HepG2 (cell line): Measurements from ENCODE around the gene TEDC1. TPM values are rescaled to one million over a fixed set of nuclear protein-coding genes. Genes with fewer than 3 reads are reported as not detected.
A peak's percentile ranks its signal among the peaks of the same experiment; 100 is the strongest.

Experiments
- ATAC-seq: fragments of 200-7000 bp; cut with Tn5 transposase; 3 replicates; pipeline ENCODE4 v1.9.1; 2020; ENCODE audit warnings: mild to moderate bottlenecking, moderate library complexity
- BruUV-seq: library from RNA; stranded (reverse); fragments of 400-500 nt; replicated peaks from 2 replicates; lab custom pipeline; 2021; lab: Mats Ljungman, UMichigan
- CTCF ChIA-PET: fragments of 300-600 bp; formaldehyde crosslinking; extraction: SDS; loops from one replicate; lab custom pipeline; 2021; ENCODE audit warnings: low total read pairs, inconsistent platforms, low intra/inter-chr PET ratio; lab: Yijun Ruan, JAX
- POLR2A ChIA-PET: fragments of 350-600 bp; sonication (Branson Sonifier 250); formaldehyde crosslinking; loops from one replicate; lab custom pipeline; 2020; ENCODE audit warnings: antibody characterized with exemption, inconsistent platforms; lab: Yijun Ruan, JAX
- DNase-seq: peaks from one replicate; pipeline ENCODE4 v3.0.0-alpha.2; 2015; ENCODE audit warnings: low spot score
- FAIRE-seq: peaks from 3 replicates; lab custom pipeline; 2011; peaks lifted over from hg19 to GRCh38; lab: Jason Lieb, UNC
- H2AFZ ChIP-seq: one replicate; pipeline ENCODE4 v1.6.1; 2011; ENCODE audit warnings: low read length, inconsistent platforms
- H3K27ac ChIP-seq: fragments of 300-600 bp; 3 replicates; pipeline ENCODE4 v1.8.0; 2011; ENCODE audit warnings: mixed run types, mild to moderate bottlenecking, mixed read lengths, low read length, inconsistent platforms; ENCODE audit not compliant: insufficient read depth; ENCODE audit errors: extremely low read length
- H3K27me3 ChIP-seq, 2 experiments: fragments of 200-600 bp in 1 of 2; 2 replicates in 1 of 2; 3 replicates in 1 of 2; pipeline versions ENCODE4 v1.6.0 to v1.8.0; 2011; ENCODE audit warnings: low read length in 2 of 2, mild to moderate bottlenecking in 2 of 2, moderate library complexity in 2 of 2, inconsistent platforms in 1 of 2; ENCODE audit not compliant: insufficient read depth in 2 of 2, control insufficient read depth in 1 of 2
- H3K36me3 ChIP-seq, 2 experiments: fragments of 200-600 bp in 1 of 2; replicated peaks in 1 of 2; 2 replicates in 1 of 2; 3 replicates in 1 of 2; pipeline versions ENCODE4 v1.5.1 to v1.8.0; 2011; ENCODE audit warnings: low read length in 2 of 2, inconsistent platforms in 1 of 2; ENCODE audit not compliant: insufficient read depth in 2 of 2, control insufficient read depth in 1 of 2
- H3K4me1 ChIP-seq: 2 replicates; pipeline ENCODE4 v1.5.1; 2012; ENCODE audit warnings: low read length, inconsistent platforms; ENCODE audit not compliant: insufficient read depth
- H3K4me2 ChIP-seq: 2 replicates; pipeline ENCODE4 v1.6.0; 2011; ENCODE audit warnings: low read depth, low read length, inconsistent platforms
- H3K4me3 ChIP-seq, 3 experiments: fragments of 200-600 bp in 1 of 3; sonication (generic), shearing (Covaris generic) in 1 of 3; replicated peaks in 1 of 3; 2 replicates each; pipeline ENCODE4 v1.5.1; 2011 to 2016; ENCODE audit warnings: low read length in 3 of 3, inconsistent platforms in 2 of 3, low read depth in 2 of 3, mild to moderate bottlenecking in 2 of 3, control low read depth in 1 of 3, mixed read lengths in 1 of 3; ENCODE audit not compliant: insufficient read depth in 1 of 3
- H3K79me2 ChIP-seq: one replicate; pipeline ENCODE4 v1.6.1; 2011; ENCODE audit warnings: low read length, inconsistent platforms; ENCODE audit not compliant: insufficient read depth
- H3K9ac ChIP-seq: 2 replicates; pipeline ENCODE4 v1.6.0; 2011; ENCODE audit warnings: mild to moderate bottlenecking, low read depth, low read length, inconsistent platforms; ENCODE audit not compliant: insufficient read depth
- H3K9me3 ChIP-seq: 2 replicates; pipeline ENCODE4 v1.5.1; 2012; ENCODE audit warnings: mild to moderate bottlenecking, low read length
- H4K20me1 ChIP-seq: 2 replicates; pipeline ENCODE4 v1.6.0; 2011; ENCODE audit warnings: inconsistent platforms, mild to moderate bottlenecking, low read length, moderate library complexity; ENCODE audit not compliant: insufficient read depth
- AGO2 ChIP-seq: fragments of 200-400 bp; formaldehyde crosslinking; optimal IDR thresholded peaks from 2 replicates; pipeline ENCODE3; 2017; ENCODE audit warnings: mild to moderate bottlenecking, low read depth, low read length, moderate library complexity
- GTF2F1 ChIP-seq: fragments of 150-350 bp; IDR thresholded peaks from 2 replicates; pipeline ENCODE4 v1.6.1; 2014; ENCODE audit warnings: low read length
- NKX3-1 ChIP-seq: sonication (generic); formaldehyde crosslinking; IDR thresholded peaks from 2 replicates; pipeline ENCODE4 v1.5.0; 2020; ENCODE audit warnings: missing genetic modification reagents
- NONO ChIP-seq, 2 experiments: fragments of 450-650 bp in 1 of 2; sonication (generic) in 1 of 2; formaldehyde crosslinking in 1 of 2; IDR thresholded peaks in 1 of 2; conservative IDR thresholded peaks in 1 of 2; 2 replicates each; pipeline versions ENCODE4 v1.6.1 to v1.8.0; 2017 to 2022; ENCODE audit warnings: mild to moderate bottlenecking in 1 of 2, missing genetic modification reagents in 1 of 2, moderate library complexity in 1 of 2
- RARG ChIP-seq: sonication (generic); formaldehyde crosslinking; IDR thresholded peaks from 2 replicates; pipeline ENCODE4 v1.4.0; 2020; ENCODE audit warnings: low read depth, mild to moderate bottlenecking, missing genetic modification reagents
- TOE1 ChIP-seq: sonication (generic); formaldehyde crosslinking; IDR thresholded peaks from 2 replicates; pipeline ENCODE4 v1.4.0; 2020; ENCODE audit warnings: mild to moderate bottlenecking, missing genetic modification reagents
- ZFP36 ChIP-seq: fragments of 150-350 bp; IDR thresholded peaks from 2 replicates; pipeline ENCODE4 v1.6.1; 2018; ENCODE audit warnings: borderline replicate concordance, low read length, low read depth; ENCODE audit not compliant: partially characterized antibody
- ZNF205 ChIP-seq: IDR thresholded peaks from 2 replicates; pipeline ENCODE4 v1.6.1; 2018; ENCODE audit warnings: missing biosample characterization, missing genetic modification reagents
- ZNF292 ChIP-seq: sonication (generic); formaldehyde crosslinking; IDR thresholded peaks from 2 replicates; pipeline ENCODE4 v1.8.1; 2022; ENCODE audit warnings: mild to moderate bottlenecking, low read depth, missing genetic modification reagents, borderline replicate concordance
- ZNF674 ChIP-seq: sonication (generic); formaldehyde crosslinking; IDR thresholded peaks from 2 replicates; pipeline ENCODE4 v1.5.0; 2020; ENCODE audit warnings: low read depth, mild to moderate bottlenecking, missing genetic modification reagents
- ZNF775 ChIP-seq: sonication (generic); formaldehyde crosslinking; IDR thresholded peaks from 2 replicates; pipeline ENCODE4 v1.4.0; 2020; ENCODE audit warnings: missing genetic modification reagents, mild to moderate bottlenecking, moderate library complexity, borderline replicate concordance
- ZNF781 ChIP-seq: sonication (generic); formaldehyde crosslinking; IDR thresholded peaks from 2 replicates; pipeline ENCODE4 v1.5.1; 2020; ENCODE audit warnings: borderline replicate concordance, mild to moderate bottlenecking, missing genetic modification reagents; ENCODE audit errors: not compliant biosample characterization
- ZNF788 ChIP-seq: sonication (generic); formaldehyde crosslinking; IDR thresholded peaks from 2 replicates; pipeline ENCODE4 v1.5.0; 2020; ENCODE audit warnings: mild to moderate bottlenecking, missing genetic modification reagents, borderline replicate concordance
- WGBS: methylation state at CpG from one replicate; pipeline ENCODE4 v1.1.6; 2017; ENCODE audit warnings: low lambda C conversion rate; 5-methylcytosine and 5-hydroxymethylcytosine counted together
- in situ Hi-C: cut with HindIII; loops from 2 replicates; pipeline ENCODE4 v1.10.0; 2017; ENCODE audit warnings: low pct_unique_long_range_greater_than_20kb; ENCODE audit not compliant: extremely low pct_ligation_motif_present
- intact Hi-C: fragments of 100-400 bp; cut with micrococcal nuclease; formaldehyde crosslinking; loops from one replicate; pipeline ENCODE4 v1.10.0; 2022; ENCODE audit not compliant: unreplicated experiment
- polyA plus RNA-seq, 8 experiments: library from polyadenylated mRNA; depleted of rRNA in 3 of 8; stranded (reverse) in 7 of 8; unstranded in 1 of 8; fragments of >200 nt; fragmentation: Illumina TruSeq in 4 of 8; extraction: Trizol in 4 of 8; gene quantifications; 2 replicates each; pipeline versions ENCODE4 v1.2.1 to v1.2.3, GENCODE V29; 2011 to 2016; ENCODE audit warnings: low read depth in 4 of 8, missing spikeins in 1 of 8, mixed read lengths in 1 of 8; ENCODE audit not compliant: insufficient read depth in 1 of 8
- total RNA-seq, 5 experiments: library from RNA; depleted of rRNA; stranded (reverse); fragments of >200 nt; fragmentation: Illumina TruSeq; extraction: Trizol; gene quantifications; 2 replicates each; pipeline ENCODE4 v1.2.3, GENCODE V29; 2016; ENCODE audit warnings: low read depth in 1 of 5
- TF ChIP-seq, protein P1 (sequence below): sonication (generic); formaldehyde crosslinking; IDR thresholded peaks from 2 replicates; pipeline ENCODE4 v1.8.1; 2023; ENCODE audit warnings: missing genetic modification reagents, mild to moderate bottlenecking, borderline replicate concordance
- TF ChIP-seq, protein P2 (sequence below): sonication (generic); formaldehyde crosslinking; IDR thresholded peaks from 2 replicates; pipeline ENCODE4 v1.5.1; 2020; ENCODE audit warnings: mild to moderate bottlenecking, missing genetic modification reagents, borderline replicate concordance

TEDC1 gene
- total and polyA plus RNA-seq, 2 of the 13 experiments (the other 11 are each of a cell fraction or from before 2014, with no cell fraction given) = 5.7 to 27.4 TPM

DNA sequence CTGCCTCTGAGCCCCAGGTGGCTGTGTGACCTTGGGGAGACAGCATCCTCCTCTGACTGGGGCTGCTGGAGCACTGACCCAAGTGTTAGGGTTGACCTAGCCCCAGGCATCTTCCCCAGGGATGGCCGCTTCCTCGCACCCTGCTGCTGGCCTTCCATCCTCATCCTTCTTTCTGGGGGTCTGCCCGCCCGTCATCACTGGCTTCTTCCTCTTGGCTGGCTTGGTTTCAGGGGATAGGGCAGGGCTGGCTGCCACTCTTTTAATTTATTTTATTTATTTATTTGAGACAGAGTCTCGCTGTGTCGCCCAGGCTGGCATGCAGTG, 3.5 kb downstream of the TEDC1 start:
- 97% methylated on average over 5 of the region's 6 CpGs for WGBS
- Histone ChIP-seq H3K4me3 (peak overlapping the region in 1 of 3 experiments; percentile 73; a peak in 1 of 6 replicates), H3K9me3 (no peaks in the 10 kb centered on the region), H3K9ac (0 out of 2 replicates have a peak overlapping the region, but pooled peaks have one; percentile 10), H3K79me2 (peaks cover 23% of the 10 kb centered on the region), H3K4me1 (peaks cover 68% of the 10 kb centered on the region), H3K4me2 (peak overlapping the region; percentile 96), H3K27ac (no peak overlapping the region), H3K27me3 (no peaks in the 10 kb centered on the region; a peak in 1 of 5 replicates), H2AFZ (no peak overlapping the region), H3K36me3 (peaks cover 0 to 3% of the 10 kb centered on the region in 2 experiments; a peak in 1 of 5 replicates), H4K20me1 (no peaks in the 10 kb centered on the region)
- POLR2A ChIA-PET = no interaction called here
- BruUV-seq = TSS peak; percentile 52
- in situ Hi-C loops = no loop called here
- ATAC-seq (no peak), DNase-seq (no peak), FAIRE-seq (no peak)
- CTCF ChIA-PET = no interaction called here
- TF ChIP-seq AGO2 (peak; percentile 63), TOE1 (CRISPR knock-in tag) (no peak)
- TF ChIP-seq, protein P1, sequence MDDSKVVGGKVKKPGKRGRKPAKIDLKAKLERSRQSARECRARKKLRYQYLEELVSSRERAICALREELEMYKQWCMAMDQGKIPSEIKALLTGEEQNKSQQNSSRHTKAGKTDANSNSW (CRISPR knock-in tag) = no peak
- intact Hi-C loops = loop anchor here (10.0 kb wide), 1 partner anchor 180 kb away; the partner anchor contains the start of gene PACS2

DNA sequence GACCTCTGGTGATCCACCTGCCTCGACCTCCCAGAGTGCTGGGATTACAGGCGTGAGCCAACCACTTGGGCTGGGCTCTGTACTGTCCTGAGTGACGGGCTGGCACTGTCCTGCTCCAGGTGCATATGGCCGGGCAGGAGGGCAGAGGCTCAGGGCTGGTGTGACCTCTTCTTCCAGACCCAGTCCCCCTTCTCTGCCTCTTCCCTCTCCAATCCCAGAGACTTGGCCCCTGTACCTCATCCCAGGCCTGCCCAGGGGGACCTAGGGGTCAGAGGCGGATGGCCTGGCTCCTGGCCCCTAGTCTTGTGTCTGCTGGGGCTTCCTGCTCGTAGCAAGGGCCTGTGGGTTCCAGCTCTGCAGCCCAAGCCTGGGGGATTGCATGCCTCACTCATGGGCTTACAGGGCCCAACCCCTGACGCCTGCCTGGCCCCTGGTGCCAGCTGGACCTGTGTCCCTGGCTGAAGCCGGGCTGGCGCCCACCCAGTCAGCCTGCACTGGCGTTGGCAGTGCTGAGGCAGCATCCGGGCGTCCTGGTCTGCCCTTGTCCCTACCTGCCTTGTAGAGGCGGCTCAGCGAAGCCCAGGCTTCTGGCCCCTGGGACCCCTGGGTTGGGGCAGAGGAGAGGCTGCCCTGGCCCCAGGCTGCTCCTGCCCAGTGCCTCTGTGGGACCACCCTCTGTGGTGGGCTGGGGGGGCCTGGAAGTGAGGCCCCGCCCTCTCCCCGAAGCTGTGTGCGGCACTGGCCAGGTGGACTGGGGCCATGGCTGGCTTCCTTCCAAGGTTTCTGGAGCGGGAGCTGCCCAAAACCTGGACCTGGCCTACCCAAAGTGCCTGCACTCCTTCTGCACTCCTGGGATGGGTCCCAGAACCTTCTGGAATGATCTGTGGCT, 4.3 kb downstream of the TEDC1 start:
- Histone ChIP-seq H3K9me3 (no peaks in the 10 kb centered on the region), H3K4me1 (peaks cover 76% of the 10 kb centered on the region), H3K4me2 (peak overlapping the region; percentile 96), H3K4me3 (peak overlapping the region; percentile 64 to 73 (median 65)), H3K27me3 (no peaks in the 10 kb centered on the region), H4K20me1 (no peaks in the 10 kb centered on the region), H2AFZ (no peak overlapping the region), H3K79me2 (peaks cover 23% of the 10 kb centered on the region), H3K27ac (peak overlapping the region; percentile 96), H3K36me3 (peaks cover 0 to 3% of the 10 kb centered on the region in 2 experiments; a peak in 1 of 5 replicates), H3K9ac (peak overlapping the region; percentile 79)
- ChIA-PET POLR2A (interaction anchor here (1.3 to 2.3 kb wide), 3 partner anchors 9 to 194 kb away, joined by 4 to 8 read pairs (median 5); partner anchors contain the start of gene BRF1), CTCF (no interaction called here)
- DNase-seq = no peak
- 85% methylated on average over 4 of the region's 18 CpGs for WGBS
- no peak for ATAC-seq
- FAIRE-seq = no peak
- BruUV-seq = no TSS peak
- intact Hi-C loops = loop anchor here (10.0 kb wide), 1 partner anchor 181 kb away; the partner anchor contains the start of gene PACS2
- in situ Hi-C loops = no loop called here
- 0 out of 2 replicates have a peak, but pooled peaks have one; percentile 29 for TF ChIP-seq ZNF292 (CRISPR knock-in tag)
- TF ChIP-seq ZNF788 (CRISPR knock-in tag) = peak; percentile 15; the same call in 1 of the 2 replicates
- TF ChIP-seq ZNF674 (CRISPR knock-in tag) = no peak
- TF ChIP-seq ZNF781 (CRISPR knock-in tag) = peak; percentile 59
- TF ChIP-seq ZFP36 = no peak
- TF ChIP-seq GTF2F1 = no peak
- TF ChIP-seq, protein P2, sequence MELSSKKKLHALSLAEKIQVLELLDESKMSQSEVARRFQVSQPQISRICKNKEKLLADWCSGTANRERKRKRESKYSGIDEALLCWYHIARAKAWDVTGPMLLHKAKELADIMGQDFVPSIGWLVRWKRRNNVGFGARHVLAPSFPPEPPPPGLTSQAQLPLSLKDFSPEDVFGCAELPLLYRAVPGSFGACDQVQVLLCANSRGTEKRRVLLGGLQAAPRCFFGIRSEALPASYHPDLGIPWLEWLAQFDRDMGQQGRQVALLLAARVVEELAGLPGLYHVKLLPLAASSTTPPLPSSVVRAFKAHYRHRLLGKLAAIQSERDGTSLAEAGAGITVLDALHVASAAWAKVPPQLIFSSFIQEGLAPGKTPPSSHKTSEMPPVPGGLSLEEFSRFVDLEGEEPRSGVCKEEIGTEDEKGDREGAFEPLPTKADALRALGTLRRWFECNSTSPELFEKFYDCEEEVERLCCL (CRISPR knock-in tag) = no peak
- TF ChIP-seq RARG (CRISPR knock-in tag) = no peak
- no peak for TF ChIP-seq ZNF775 (CRISPR knock-in tag)
- no peak for TF ChIP-seq NKX3-1 (CRISPR knock-in tag)
- no peak for TF ChIP-seq ZNF205
- TF ChIP-seq NONO (IDR thresholded peaks at IDR 0.05) = no peak
- peak; percentile 63 for TF ChIP-seq NONO (CRISPR knock-in tag; conservative IDR thresholded peaks at IDR 0.05)
